ENCODE measurements around the gene TSC2. TPM values are rescaled to one million over a fixed set of nuclear protein-coding genes. Genes with fewer than 3 reads are reported as not detected.

Gene TSC2
- total RNA-seq, 1 experiment from 2014 or later: 109 TPM

GRCh38 chr16:2072926-2073325 lies 25.1 kb downstream of the TSC2 start:
- no peaks in the 10 kb centered on the region for H3K9me3 Mint-ChIP-seq (ENCODE audit: unreplicated experiment)
- ChIA-PET CTCF (no interaction called here), POLR2A (no interaction called here)
- no peak for DNase-seq
- H3K4me3 Mint-ChIP-seq (ENCODE audit: unreplicated experiment): no peak overlapping the region
- H3K36me3 ChIP-seq (ENCODE audit: control insufficient read depth, insufficient read depth, low read length): no peaks in the 10 kb centered on the region; the same call in 1 of the 2 replicates
- no peak overlapping the region for H3K4me3 ChIP-seq (ENCODE audit: low read depth, low read length)
- intact Hi-C loops (cut with micrococcal nuclease; ENCODE audit: unreplicated experiment): no loop called here
- no peak for TF ChIP-seq CTCF (IDR thresholded peaks at IDR 0.05; ENCODE audit: insufficient read depth in 1 of 2, low read depth in 1 of 2, low read length in 1 of 2, severe bottlenecking in 1 of 2, unreplicated experiment in 1 of 2)
- BruUV-seq (replicated peaks): no TSS peak
- no peaks in the 10 kb centered on the region for H3K9me3 ChIP-seq
- H3K27ac Mint-ChIP-seq (ENCODE audit: unreplicated experiment): no peak overlapping the region
- no peaks in the 10 kb centered on the region for H3K36me3 Mint-ChIP-seq (ENCODE audit: insufficient read depth, unreplicated experiment)
- H3K27me3 ChIP-seq (replicated peaks; ENCODE audit: control insufficient read depth, insufficient read depth, low read length): no peaks in the 10 kb centered on the region
- no peaks in the 10 kb centered on the region for H3K4me1 Mint-ChIP-seq (ENCODE audit: low read depth, unreplicated experiment)
- no peaks in the 10 kb centered on the region for H3K4me1 ChIP-seq
- no peaks in the 10 kb centered on the region for H3K27me3 Mint-ChIP-seq (ENCODE audit: insufficient read depth, unreplicated experiment)

GRCh38 chr16:2074071-2074470 lies 26.3 kb downstream of the TSC2 start:
- Mint-ChIP-seq H3K4me3 (ENCODE audit: unreplicated experiment) (no peak overlapping the region), H3K4me1 (ENCODE audit: low read depth, unreplicated experiment) (no peaks in the 10 kb centered on the region), H3K27me3 (ENCODE audit: insufficient read depth, unreplicated experiment) (no peaks in the 10 kb centered on the region), H3K9me3 (ENCODE audit: unreplicated experiment) (no peaks in the 10 kb centered on the region), H3K36me3 (ENCODE audit: insufficient read depth, unreplicated experiment) (peaks cover 4% of the 10 kb centered on the region), H3K27ac (ENCODE audit: unreplicated experiment) (no peak overlapping the region)
- Histone ChIP-seq H3K4me1 (no peaks in the 10 kb centered on the region), H3K27me3 (replicated peaks; ENCODE audit: control insufficient read depth, insufficient read depth, low read length) (no peaks in the 10 kb centered on the region), H3K4me3 (ENCODE audit: low read depth, low read length) (no peak overlapping the region), H3K36me3 (ENCODE audit: control insufficient read depth, insufficient read depth, low read length) (no peaks in the 10 kb centered on the region; the same call in 1 of the 2 replicates), H3K9me3 (no peaks in the 10 kb centered on the region)
- CTCF ChIA-PET: no interaction called here
- TF ChIP-seq CTCF (IDR thresholded peaks at IDR 0.05; ENCODE audit: insufficient read depth in 1 of 2, low read depth in 1 of 2, low read length in 1 of 2, severe bottlenecking in 1 of 2, unreplicated experiment in 1 of 2): no peak
- POLR2A ChIA-PET: no interaction called here
- DNase-seq: no peak
- no TSS peak for BruUV-seq (replicated peaks)
- intact Hi-C loops (cut with micrococcal nuclease; ENCODE audit: unreplicated experiment): no loop called here

DNA sequence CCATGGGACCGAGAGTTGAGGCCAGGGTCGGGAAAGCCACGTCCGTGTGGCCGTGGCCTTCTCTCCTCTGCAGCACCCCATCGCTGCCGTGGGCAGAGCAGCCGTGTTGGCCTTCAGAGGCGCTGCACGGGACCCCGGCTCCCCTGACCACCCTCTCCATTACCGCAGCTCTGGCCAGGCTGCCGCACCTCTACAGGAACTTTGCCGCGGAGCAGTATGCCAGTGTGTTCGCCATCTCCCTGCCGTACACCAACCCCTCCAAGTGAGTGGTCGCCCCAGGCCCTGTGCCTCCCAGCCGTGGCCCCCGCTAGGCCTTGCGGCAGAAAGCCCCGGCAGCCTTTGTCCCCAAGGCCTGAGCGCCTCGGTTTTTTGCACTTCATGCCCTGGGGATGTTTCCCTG lies 27.8 kb downstream of the TSC2 start:
- H3K9me3 ChIP-seq: no peaks in the 10 kb centered on the region
- intact Hi-C loops (cut with micrococcal nuclease; ENCODE audit: unreplicated experiment): no loop called here
- no peaks in the 10 kb centered on the region for H3K4me1 ChIP-seq
- CTCF ChIA-PET: no interaction called here
- Mint-ChIP-seq H3K27ac (ENCODE audit: unreplicated experiment) (no peak overlapping the region), H3K9me3 (ENCODE audit: unreplicated experiment) (no peaks in the 10 kb centered on the region), H3K4me1 (ENCODE audit: low read depth, unreplicated experiment) (no peaks in the 10 kb centered on the region), H3K27me3 (ENCODE audit: insufficient read depth, unreplicated experiment) (no peaks in the 10 kb centered on the region), H3K36me3 (ENCODE audit: insufficient read depth, unreplicated experiment) (peaks cover 7% of the 10 kb centered on the region), H3K4me3 (ENCODE audit: unreplicated experiment) (no peak overlapping the region)
- no peaks in the 10 kb centered on the region for H3K27me3 ChIP-seq (replicated peaks; ENCODE audit: control insufficient read depth, insufficient read depth, low read length)
- BruUV-seq (replicated peaks): no TSS peak
- POLR2A ChIA-PET: no interaction called here
- no peak overlapping the region for H3K4me3 ChIP-seq (ENCODE audit: low read depth, low read length)
- no peak for TF ChIP-seq CTCF (IDR thresholded peaks at IDR 0.05; ENCODE audit: insufficient read depth in 1 of 2, low read depth in 1 of 2, low read length in 1 of 2, severe bottlenecking in 1 of 2, unreplicated experiment in 1 of 2)
- no peak for DNase-seq
- H3K36me3 ChIP-seq (ENCODE audit: control insufficient read depth, insufficient read depth, low read length): no peaks in the 10 kb centered on the region; the same call in 1 of the 2 replicates
